HEK293 (cell line): Measurements from ENCODE around the gene CYP2R1.

Experiments used
- ELK4 ChIP-seq: IDR thresholded peaks from 2 replicates; pipeline ENCODE4 v1.6.1; 2011; ENCODE audit warnings: mild to moderate bottlenecking, low read depth, low read length, borderline replicate concordance
- GLI4 ChIP-seq: fragments of 450-650 bp; formaldehyde crosslinking; IDR thresholded peaks from 2 replicates; pipeline ENCODE4 v1.5.1; 2016; ENCODE audit warnings: missing biosample characterization, missing genetic modification characterization
- GLIS2 ChIP-seq: fragments of 450-650 bp; formaldehyde crosslinking; IDR thresholded peaks from 2 replicates; pipeline ENCODE4 v1.5.1; 2016; ENCODE audit warnings: missing biosample characterization, missing genetic modification characterization
- HIC1 ChIP-seq: fragments of 450-650 bp; formaldehyde crosslinking; IDR thresholded peaks from 2 replicates; pipeline ENCODE4 v1.5.1; 2016; ENCODE audit warnings: missing biosample characterization, missing genetic modification characterization
- PRDM6 ChIP-seq: fragments of 450-650 bp; formaldehyde crosslinking; IDR thresholded peaks from 2 replicates; pipeline ENCODE4 v1.5.1; 2017; ENCODE audit warnings: missing biosample characterization, missing genetic modification characterization
- TRIM28 ChIP-seq: IDR thresholded peaks from 2 replicates; pipeline ENCODE4 v1.6.1; 2011; ENCODE audit warnings: low read length, control low read depth, borderline replicate concordance
- ZNF132 ChIP-seq: fragments of 450-650 bp; formaldehyde crosslinking; IDR thresholded peaks from 2 replicates; pipeline ENCODE4 v1.5.1; 2017; ENCODE audit warnings: missing biosample characterization, missing genetic modification characterization, borderline replicate concordance
- ZNF148 ChIP-seq: fragments of 450-650 bp; formaldehyde crosslinking; IDR thresholded peaks from 2 replicates; pipeline ENCODE4 v1.5.0; 2017; ENCODE audit warnings: missing biosample characterization, missing genetic modification characterization, borderline replicate concordance
- ZNF157 ChIP-seq: fragments of 450-650 bp; formaldehyde crosslinking; IDR thresholded peaks from 2 replicates; pipeline ENCODE4 v1.5.1; 2016; ENCODE audit warnings: missing biosample characterization, missing genetic modification characterization
- ZNF175 ChIP-seq: fragments of 450-650 bp; formaldehyde crosslinking; IDR thresholded peaks from 2 replicates; pipeline ENCODE4 v1.5.1; 2016; ENCODE audit warnings: missing biosample characterization, missing genetic modification characterization
- ZNF18 ChIP-seq: fragments of 450-650 bp; formaldehyde crosslinking; IDR thresholded peaks from 2 replicates; pipeline ENCODE4 v1.5.1; 2016; ENCODE audit warnings: missing biosample characterization, missing genetic modification characterization
- ZNF221 ChIP-seq: fragments of 450-650 bp; formaldehyde crosslinking; IDR thresholded peaks from 2 replicates; pipeline ENCODE4 v1.5.1; 2017; ENCODE audit warnings: missing biosample characterization, missing genetic modification characterization, borderline replicate concordance
- ZNF239 ChIP-seq: fragments of 450-650 bp; formaldehyde crosslinking; IDR thresholded peaks from 2 replicates; pipeline ENCODE4 v1.5.1; 2016; ENCODE audit warnings: missing biosample characterization, missing genetic modification characterization
- ZNF248 ChIP-seq: fragments of 450-650 bp; formaldehyde crosslinking; IDR thresholded peaks from 2 replicates; pipeline ENCODE4 v1.5.1; 2017; ENCODE audit warnings: missing biosample characterization, missing genetic modification characterization
- ZNF404 ChIP-seq: fragments of 450-650 bp; formaldehyde crosslinking; IDR thresholded peaks from 2 replicates; pipeline ENCODE4 v1.5.1; 2017; ENCODE audit warnings: missing biosample characterization, missing genetic modification characterization
- ZNF416 ChIP-seq: fragments of 450-650 bp; formaldehyde crosslinking; IDR thresholded peaks from 2 replicates; pipeline ENCODE4 v1.5.1; 2016; ENCODE audit warnings: missing biosample characterization, missing genetic modification characterization
- ZNF433 ChIP-seq: fragments of 450-650 bp; formaldehyde crosslinking; IDR thresholded peaks from 2 replicates; pipeline ENCODE4 v1.5.1; 2016; ENCODE audit warnings: missing biosample characterization, missing genetic modification characterization, low read depth
- ZNF473 ChIP-seq: fragments of 450-650 bp; formaldehyde crosslinking; IDR thresholded peaks from 2 replicates; pipeline ENCODE4 v1.5.1; 2017; ENCODE audit warnings: missing biosample characterization, missing genetic modification characterization
- ZNF488 ChIP-seq: fragments of 450-650 bp; formaldehyde crosslinking; IDR thresholded peaks from 2 replicates; pipeline ENCODE4 v1.5.1; 2016; ENCODE audit warnings: missing biosample characterization, missing genetic modification characterization
- ZNF558 ChIP-seq: fragments of 450-650 bp; formaldehyde crosslinking; IDR thresholded peaks from 2 replicates; pipeline ENCODE4 v1.5.1; 2016; ENCODE audit warnings: missing biosample characterization, missing genetic modification characterization
- ZNF580 ChIP-seq: fragments of 450-650 bp; formaldehyde crosslinking; IDR thresholded peaks from 2 replicates; pipeline ENCODE4 v1.5.1; 2016; ENCODE audit warnings: missing biosample characterization, missing genetic modification characterization
- ZNF600 ChIP-seq: fragments of 450-650 bp; formaldehyde crosslinking; IDR thresholded peaks from 2 replicates; pipeline ENCODE4 v1.5.1; 2016; ENCODE audit warnings: missing biosample characterization, missing genetic modification characterization
- ZNF664 ChIP-seq: fragments of 450-650 bp; formaldehyde crosslinking; IDR thresholded peaks from 2 replicates; pipeline ENCODE4 v1.5.1; 2016; ENCODE audit warnings: missing biosample characterization, missing genetic modification characterization
- ZNF707 ChIP-seq: fragments of 450-650 bp; formaldehyde crosslinking; IDR thresholded peaks from 2 replicates; pipeline ENCODE4 v1.5.1; 2016; ENCODE audit warnings: missing biosample characterization, missing genetic modification characterization
- ZNF776 ChIP-seq: fragments of 450-650 bp; formaldehyde crosslinking; IDR thresholded peaks from 2 replicates; pipeline ENCODE4 v1.5.0; 2017; ENCODE audit warnings: missing biosample characterization, missing genetic modification characterization, borderline replicate concordance
- ZSCAN16 ChIP-seq: fragments of 450-650 bp; formaldehyde crosslinking; IDR thresholded peaks from 2 replicates; pipeline ENCODE4 v1.5.1; 2016; ENCODE audit warnings: missing biosample characterization, missing genetic modification characterization
- ZSCAN23 ChIP-seq: fragments of 450-650 bp; formaldehyde crosslinking; IDR thresholded peaks from 2 replicates; pipeline ENCODE4 v1.5.1; 2016; ENCODE audit warnings: missing biosample characterization, missing genetic modification characterization
- ZSCAN4 ChIP-seq: fragments of 450-650 bp; formaldehyde crosslinking; IDR thresholded peaks from 2 replicates; pipeline ENCODE4 v1.5.1; 2017; ENCODE audit warnings: missing biosample characterization, missing genetic modification characterization

CYP2R1 gene

GRCh38 chr11:14891143-14892035, 642 bp downstream of the CYP2R1 start (continued):
- TF ChIP-seq ZNF600 (tag by site-specific recombination) (peak; percentile 53; the same call in 1 of the 2 replicates), HIC1 (tag by site-specific recombination) (peak; percentile 62), ZNF416 (no peak), ZNF776 (no peak), ZNF221 (tag by site-specific recombination) (no peak), GLI4 (tag by site-specific recombination) (no peak), ELK4 (no peak), ZNF175 (tag by site-specific recombination) (no peak), ZNF132 (no peak), PRDM6 (tag by site-specific recombination) (no peak), ZNF239 (no peak), GLIS2 (tag by site-specific recombination) (peak; percentile 2; the same call in 1 of the 2 replicates), ZNF488 (tag by site-specific recombination) (no peak), ZNF473 (tag by site-specific recombination) (no peak), ZNF707 (tag by site-specific recombination) (no peak), ZSCAN4 (tag by site-specific recombination) (no peak), ZNF558 (tag by site-specific recombination) (no peak; the same call in 1 of the 2 replicates), ZNF580 (tag by site-specific recombination) (peak; percentile 27), TRIM28 (0 out of 2 replicates have a peak, but pooled peaks have one; percentile 29), ZNF248 (no peak), ZSCAN16 (tag by site-specific recombination) (no peak), ZSCAN23 (no peak), ZNF148 (no peak), ZNF433 (tag by site-specific recombination) (no peak), ZNF18 (tag by site-specific recombination) (no peak), ZNF157 (no peak), ZNF404 (no peak), ZNF664 (tag by site-specific recombination) (no peak)
